ENCODE results near the gene OVOL1. TPM values are rescaled to one million over a fixed set of nuclear protein-coding genes. Genes with fewer than 3 reads are reported as not detected.
A peak's percentile ranks its signal among the peaks of the same experiment; 100 is the strongest.

OVOL1 gene
- total RNA-seq, 1 donor from 2014 or later: not detected

GRCh38 chr11:65787649-65788622, 1.1 kb downstream of the OVOL1 start:
- no peaks in the 10 kb centered on the region for H3K9me3 Mint-ChIP-seq
- H3K4me3 Mint-ChIP-seq: peak overlapping the region; percentile 60
- H3K27ac Mint-ChIP-seq (ENCODE audit: unreplicated experiment): no peak overlapping the region
- H3K27me3 Mint-ChIP-seq (ENCODE audit: low read depth): peaks cover 83% of the 10 kb centered on the region
- peaks cover 3% of the 10 kb centered on the region for H3K36me3 Mint-ChIP-seq (ENCODE audit: low read depth)
- no peak for TF ChIP-seq CTCF (conservative IDR thresholded peaks at IDR 0.05)
- DNase-seq (ENCODE audit: low read depth, low spot score): no peak
- peaks cover 12% of the 10 kb centered on the region for H3K4me1 Mint-ChIP-seq

- Mint-ChIP-seq H3K4me1 (peaks cover 10% of the 10 kb centered on the region), H3K27ac (ENCODE audit: unreplicated experiment) (no peak overlapping the region), H3K4me3 (no peak overlapping the region), H3K9me3 (no peaks in the 10 kb centered on the region), H3K36me3 (ENCODE audit: low read depth) (peaks cover 3% of the 10 kb centered on the region), H3K27me3 (ENCODE audit: low read depth) (peaks cover 77% of the 10 kb centered on the region)
- DNase-seq (ENCODE audit: low read depth, low spot score): no peak
- TF ChIP-seq CTCF (conservative IDR thresholded peaks at IDR 0.05): no peak
Measured at GRCh38 chr11:65788821-65789220, 2.0 kb downstream of the OVOL1 start.

GRCh38 chr11:65789230-65790103, 2.6 kb downstream of the OVOL1 start:
- peaks cover 70% of the 10 kb centered on the region for H3K27me3 Mint-ChIP-seq (ENCODE audit: low read depth)
- peaks cover 3% of the 10 kb centered on the region for H3K36me3 Mint-ChIP-seq (ENCODE audit: low read depth)
- no peak for DNase-seq (ENCODE audit: low read depth, low spot score)
- H3K27ac Mint-ChIP-seq (ENCODE audit: unreplicated experiment): no peak overlapping the region
- H3K9me3 Mint-ChIP-seq: no peaks in the 10 kb centered on the region
- TF ChIP-seq CTCF (conservative IDR thresholded peaks at IDR 0.05): no peak
- no peak overlapping the region for H3K4me3 Mint-ChIP-seq
- H3K4me1 Mint-ChIP-seq: peaks cover 5% of the 10 kb centered on the region

- Mint-ChIP-seq H3K4me3 (no peak overlapping the region), H3K36me3 (ENCODE audit: low read depth) (peaks cover 3% of the 10 kb centered on the region), H3K9me3 (no peaks in the 10 kb centered on the region), H3K27ac (ENCODE audit: unreplicated experiment) (no peak overlapping the region), H3K27me3 (ENCODE audit: low read depth) (peaks cover 62% of the 10 kb centered on the region), H3K4me1 (peaks cover 4% of the 10 kb centered on the region)
- no peak for DNase-seq (ENCODE audit: low read depth, low spot score)
- TF ChIP-seq CTCF (conservative IDR thresholded peaks at IDR 0.05): no peak
Measured at GRCh38 chr11:65790104-65790901, 3.4 kb downstream of the OVOL1 start.
